OCI-LY3 (cell line): ENCODE results near the gene PIK3C2G.

Source experiments
- EZH2phosphoT487 ChIP-seq: fragments of 200-600 bp; shearing (Covaris generic); IDR thresholded peaks from 2 replicates; pipeline ENCODE4 v1.6.1; 2018; ENCODE audit warnings: antibody characterized with exemption, mixed run types, low read depth
- TF ChIP-seq, protein P1 (sequence below): fragments of 200-600, 300-600 bp; sonication (generic); IDR thresholded peaks from 2 replicates; pipeline ENCODE4 v1.5.1; 2014; ENCODE audit warnings: antibody characterized with exemption, low read length, low read depth

DNA sequence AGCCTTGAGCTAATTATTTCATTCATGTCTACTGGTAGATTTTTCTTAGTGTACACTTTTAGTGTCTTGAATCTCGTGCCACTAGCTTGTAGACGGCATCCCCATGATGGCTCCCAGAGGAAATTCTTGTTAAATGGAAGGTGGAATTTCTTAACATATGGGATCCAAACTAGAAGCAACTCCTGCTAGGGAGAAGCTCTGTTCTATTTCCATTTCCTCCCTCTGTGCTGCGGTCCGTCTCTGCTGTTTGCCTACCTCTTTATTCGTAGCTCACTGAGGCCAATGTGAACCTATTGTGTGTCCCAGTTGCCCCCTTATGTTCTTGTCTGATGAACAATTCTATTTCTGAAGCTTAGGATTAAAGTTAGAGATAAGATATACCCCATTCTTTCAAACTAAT is 588 bp downstream of the PIK3C2G start:
- TF ChIP-seq, protein P1, sequence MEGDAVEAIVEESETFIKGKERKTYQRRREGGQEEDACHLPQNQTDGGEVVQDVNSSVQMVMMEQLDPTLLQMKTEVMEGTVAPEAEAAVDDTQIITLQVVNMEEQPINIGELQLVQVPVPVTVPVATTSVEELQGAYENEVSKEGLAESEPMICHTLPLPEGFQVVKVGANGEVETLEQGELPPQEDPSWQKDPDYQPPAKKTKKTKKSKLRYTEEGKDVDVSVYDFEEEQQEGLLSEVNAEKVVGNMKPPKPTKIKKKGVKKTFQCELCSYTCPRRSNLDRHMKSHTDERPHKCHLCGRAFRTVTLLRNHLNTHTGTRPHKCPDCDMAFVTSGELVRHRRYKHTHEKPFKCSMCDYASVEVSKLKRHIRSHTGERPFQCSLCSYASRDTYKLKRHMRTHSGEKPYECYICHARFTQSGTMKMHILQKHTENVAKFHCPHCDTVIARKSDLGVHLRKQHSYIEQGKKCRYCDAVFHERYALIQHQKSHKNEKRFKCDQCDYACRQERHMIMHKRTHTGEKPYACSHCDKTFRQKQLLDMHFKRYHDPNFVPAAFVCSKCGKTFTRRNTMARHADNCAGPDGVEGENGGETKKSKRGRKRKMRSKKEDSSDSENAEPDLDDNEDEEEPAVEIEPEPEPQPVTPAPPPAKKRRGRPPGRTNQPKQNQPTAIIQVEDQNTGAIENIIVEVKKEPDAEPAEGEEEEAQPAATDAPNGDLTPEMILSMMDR, result no peak
- no peak for TF ChIP-seq EZH2phosphoT487
